ENCODE data around the gene PANK1. TPM values are rescaled to one million over a fixed set of nuclear protein-coding genes. Genes with fewer than 3 reads are reported as not detected.
"Not testable (repeated sequence)": the region's sequence is repeated elsewhere in the genome, so short reads cannot be mapped to it uniquely, and the experiment has no call there.

PANK1 gene
- total RNA-seq, 4 donors from 2014 or later = under 0.01 to 25.9 (median 2.6) TPM

GRCh38 chr10:89621438-89621837 lies 23.6 kb downstream of the PANK1 start:
- no peak for DNase-seq
- H3K4me3 ChIP-seq = no peak overlapping the region
- H3K36me3 ChIP-seq = no peaks in the 10 kb centered on the region
- no peaks in the 10 kb centered on the region for H3K4me1 ChIP-seq
- H3K27me3 ChIP-seq = no peaks in the 10 kb centered on the region
- intact Hi-C loops (cut with DNase I; ENCODE audit: low total_unique reads) = no loop called here
- no peak overlapping the region for H3K27ac ChIP-seq
- TF ChIP-seq, protein P1, sequence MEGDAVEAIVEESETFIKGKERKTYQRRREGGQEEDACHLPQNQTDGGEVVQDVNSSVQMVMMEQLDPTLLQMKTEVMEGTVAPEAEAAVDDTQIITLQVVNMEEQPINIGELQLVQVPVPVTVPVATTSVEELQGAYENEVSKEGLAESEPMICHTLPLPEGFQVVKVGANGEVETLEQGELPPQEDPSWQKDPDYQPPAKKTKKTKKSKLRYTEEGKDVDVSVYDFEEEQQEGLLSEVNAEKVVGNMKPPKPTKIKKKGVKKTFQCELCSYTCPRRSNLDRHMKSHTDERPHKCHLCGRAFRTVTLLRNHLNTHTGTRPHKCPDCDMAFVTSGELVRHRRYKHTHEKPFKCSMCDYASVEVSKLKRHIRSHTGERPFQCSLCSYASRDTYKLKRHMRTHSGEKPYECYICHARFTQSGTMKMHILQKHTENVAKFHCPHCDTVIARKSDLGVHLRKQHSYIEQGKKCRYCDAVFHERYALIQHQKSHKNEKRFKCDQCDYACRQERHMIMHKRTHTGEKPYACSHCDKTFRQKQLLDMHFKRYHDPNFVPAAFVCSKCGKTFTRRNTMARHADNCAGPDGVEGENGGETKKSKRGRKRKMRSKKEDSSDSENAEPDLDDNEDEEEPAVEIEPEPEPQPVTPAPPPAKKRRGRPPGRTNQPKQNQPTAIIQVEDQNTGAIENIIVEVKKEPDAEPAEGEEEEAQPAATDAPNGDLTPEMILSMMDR (IDR thresholded peaks at IDR 0.05) = no peak
- no peak for TF ChIP-seq POLR2A (IDR thresholded peaks at IDR 0.05)
- no peaks in the 10 kb centered on the region for H3K9me3 ChIP-seq

DNA sequence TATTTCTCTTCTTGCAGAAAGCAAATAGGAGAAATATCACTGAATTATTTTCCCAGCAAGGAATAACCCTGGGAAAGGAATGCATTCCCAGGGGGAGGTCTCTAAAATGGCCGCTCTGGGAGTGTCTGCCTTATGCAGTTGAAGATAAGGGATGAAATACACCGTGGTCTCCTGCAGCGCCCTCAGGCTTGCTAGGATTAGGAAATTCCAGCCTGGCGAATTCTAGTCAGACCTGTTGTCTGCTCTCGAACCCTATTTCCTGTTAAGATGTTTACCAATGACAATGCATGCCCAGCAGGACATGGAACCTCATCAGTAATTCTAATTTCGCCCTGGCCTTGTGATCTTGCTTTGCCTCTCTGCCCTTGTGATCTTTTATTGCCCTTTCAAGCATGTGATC lies 24.7 kb downstream of the PANK1 start:
- H3K27ac ChIP-seq; DNase-seq; H3K4me1 ChIP-seq; H3K36me3 ChIP-seq; H3K4me3 ChIP-seq; intact Hi-C loops (cut with DNase I; ENCODE audit: low total_unique reads); H3K27me3 ChIP-seq; H3K9me3 ChIP-seq: not testable (repeated sequence)

DNA sequence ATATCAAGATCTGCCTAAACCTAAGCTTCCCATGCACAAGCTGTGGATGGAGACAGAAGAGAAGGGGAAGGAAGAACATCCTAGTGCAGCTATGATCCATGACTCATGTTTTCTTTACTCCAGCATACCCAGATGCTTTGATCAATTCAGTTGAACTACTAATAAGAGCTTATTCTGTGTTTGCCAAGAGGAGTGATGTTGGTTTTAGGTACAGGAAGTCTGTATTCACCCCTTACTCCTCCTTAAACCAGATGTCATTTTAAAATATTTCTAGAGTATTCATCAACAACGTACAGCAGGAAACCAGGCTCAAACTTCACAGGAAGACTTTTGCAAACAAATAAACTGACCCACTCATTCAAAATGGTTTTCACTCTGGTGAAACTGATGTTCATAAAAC lies 29.2 kb downstream of the PANK1 start:
- TF ChIP-seq, protein P1 (IDR thresholded peaks at IDR 0.05) = no peak
- no peak for TF ChIP-seq POLR2A (IDR thresholded peaks at IDR 0.05)
- Histone ChIP-seq H3K4me1 (no peaks in the 10 kb centered on the region), H3K4me3 (no peak overlapping the region), H3K36me3 (no peaks in the 10 kb centered on the region), H3K9me3 (no peaks in the 10 kb centered on the region), H3K27ac (no peak overlapping the region), H3K27me3 (no peaks in the 10 kb centered on the region)
- DNase-seq = no peak
- intact Hi-C loops (cut with DNase I; ENCODE audit: low total_unique reads) = no loop called here

DNA sequence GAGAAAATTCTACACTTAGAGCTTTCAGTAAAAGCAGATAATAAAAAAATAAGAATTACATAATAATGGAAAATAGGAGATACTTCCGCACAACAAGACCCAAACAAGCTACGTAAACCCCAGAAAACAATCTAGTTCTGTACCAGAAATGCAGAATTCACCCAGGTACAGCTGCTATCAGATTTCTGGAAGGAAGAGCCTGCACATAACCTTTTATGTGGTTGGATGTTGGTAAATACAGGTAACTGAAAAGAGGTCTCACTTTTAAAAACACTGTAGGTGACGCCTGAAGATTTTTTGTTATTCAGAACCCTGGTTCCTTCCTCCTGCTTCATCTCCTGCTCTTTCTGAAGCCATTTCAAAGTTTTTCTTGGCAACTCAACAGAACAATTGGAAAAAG lies 29.9 kb downstream of the PANK1 start:
- intact Hi-C loops (cut with DNase I; ENCODE audit: low total_unique reads) = no loop called here
- DNase-seq = no peak
- H3K36me3 ChIP-seq = no peaks in the 10 kb centered on the region

GRCh38 chr10:89613582-89613981 lies 31.5 kb downstream of the PANK1 start:
- H3K27ac ChIP-seq = no peak overlapping the region
- no peaks in the 10 kb centered on the region for H3K27me3 ChIP-seq
- TF ChIP-seq, protein P1 (IDR thresholded peaks at IDR 0.05) = no peak
- TF ChIP-seq POLR2A (IDR thresholded peaks at IDR 0.05) = no peak
- no peaks in the 10 kb centered on the region for H3K9me3 ChIP-seq
- intact Hi-C loops (cut with DNase I; ENCODE audit: low total_unique reads) = no loop called here
- no peak for DNase-seq
- no peak overlapping the region for H3K4me3 ChIP-seq
- no peaks in the 10 kb centered on the region for H3K4me1 ChIP-seq
- H3K36me3 ChIP-seq = no peaks in the 10 kb centered on the region

More for the DNA sequence above, 29.9 kb downstream of the PANK1 start:
- no peaks in the 10 kb centered on the region for H3K27me3 ChIP-seq
- H3K27ac ChIP-seq = no peak overlapping the region
- H3K4me3 ChIP-seq = no peak overlapping the region
- TF ChIP-seq, protein P1 (IDR thresholded peaks at IDR 0.05) = no peak
- no peak for TF ChIP-seq POLR2A (IDR thresholded peaks at IDR 0.05)
- H3K4me1 ChIP-seq = no peaks in the 10 kb centered on the region
- no peaks in the 10 kb centered on the region for H3K9me3 ChIP-seq

- intact Hi-C loops (cut with DNase I; ENCODE audit: low total_unique reads) = no loop called here
- Histone ChIP-seq H3K36me3 (no peaks in the 10 kb centered on the region), H3K9me3 (no peaks in the 10 kb centered on the region), H3K27ac (no peak overlapping the region), H3K27me3 (no peaks in the 10 kb centered on the region), H3K4me1 (no peaks in the 10 kb centered on the region), H3K4me3 (no peak overlapping the region)
- DNase-seq = no peak
- TF ChIP-seq, protein P1 (IDR thresholded peaks at IDR 0.05) = no peak
- TF ChIP-seq POLR2A (IDR thresholded peaks at IDR 0.05) = no peak
Observed at GRCh38 chr10:89611282-89611681, 33.8 kb downstream of the PANK1 start.

Measured in uterus (tissue), 4 donors.